ENCODE results near the gene CTSF.

GRCh38 chr11:66593303-66593635 lies 24.9 kb upstream of the CTSF start:
- TF ChIP-seq CREB1 (IDR thresholded peaks at IDR 0.05; ENCODE audit: low read depth) (no peak), RAD21 (IDR thresholded peaks at IDR 0.05; ENCODE audit: low read depth) (no peak)
- TF ChIP-seq, protein P1, sequence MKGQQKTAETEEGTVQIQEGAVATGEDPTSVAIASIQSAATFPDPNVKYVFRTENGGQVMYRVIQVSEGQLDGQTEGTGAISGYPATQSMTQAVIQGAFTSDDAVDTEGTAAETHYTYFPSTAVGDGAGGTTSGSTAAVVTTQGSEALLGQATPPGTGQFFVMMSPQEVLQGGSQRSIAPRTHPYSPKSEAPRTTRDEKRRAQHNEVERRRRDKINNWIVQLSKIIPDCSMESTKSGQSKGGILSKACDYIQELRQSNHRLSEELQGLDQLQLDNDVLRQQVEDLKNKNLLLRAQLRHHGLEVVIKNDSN (IDR thresholded peaks at IDR 0.05), result no peak
- TF ChIP-seq, protein P2, sequence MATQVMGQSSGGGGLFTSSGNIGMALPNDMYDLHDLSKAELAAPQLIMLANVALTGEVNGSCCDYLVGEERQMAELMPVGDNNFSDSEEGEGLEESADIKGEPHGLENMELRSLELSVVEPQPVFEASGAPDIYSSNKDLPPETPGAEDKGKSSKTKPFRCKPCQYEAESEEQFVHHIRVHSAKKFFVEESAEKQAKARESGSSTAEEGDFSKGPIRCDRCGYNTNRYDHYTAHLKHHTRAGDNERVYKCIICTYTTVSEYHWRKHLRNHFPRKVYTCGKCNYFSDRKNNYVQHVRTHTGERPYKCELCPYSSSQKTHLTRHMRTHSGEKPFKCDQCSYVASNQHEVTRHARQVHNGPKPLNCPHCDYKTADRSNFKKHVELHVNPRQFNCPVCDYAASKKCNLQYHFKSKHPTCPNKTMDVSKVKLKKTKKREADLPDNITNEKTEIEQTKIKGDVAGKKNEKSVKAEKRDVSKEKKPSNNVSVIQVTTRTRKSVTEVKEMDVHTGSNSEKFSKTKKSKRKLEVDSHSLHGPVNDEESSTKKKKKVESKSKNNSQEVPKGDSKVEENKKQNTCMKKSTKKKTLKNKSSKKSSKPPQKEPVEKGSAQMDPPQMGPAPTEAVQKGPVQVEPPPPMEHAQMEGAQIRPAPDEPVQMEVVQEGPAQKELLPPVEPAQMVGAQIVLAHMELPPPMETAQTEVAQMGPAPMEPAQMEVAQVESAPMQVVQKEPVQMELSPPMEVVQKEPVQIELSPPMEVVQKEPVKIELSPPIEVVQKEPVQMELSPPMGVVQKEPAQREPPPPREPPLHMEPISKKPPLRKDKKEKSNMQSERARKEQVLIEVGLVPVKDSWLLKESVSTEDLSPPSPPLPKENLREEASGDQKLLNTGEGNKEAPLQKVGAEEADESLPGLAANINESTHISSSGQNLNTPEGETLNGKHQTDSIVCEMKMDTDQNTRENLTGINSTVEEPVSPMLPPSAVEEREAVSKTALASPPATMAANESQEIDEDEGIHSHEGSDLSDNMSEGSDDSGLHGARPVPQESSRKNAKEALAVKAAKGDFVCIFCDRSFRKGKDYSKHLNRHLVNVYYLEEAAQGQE (IDR thresholded peaks at IDR 0.05; ENCODE audit: low read depth), result no peak
